Measurements from ENCODE around the gene WDR88. TPM values are rescaled to one million over a fixed set of nuclear protein-coding genes. Genes with fewer than 3 reads are reported as not detected.
A peak's percentile ranks its signal among the peaks of the same experiment; 100 is the strongest.

Gene WDR88
- total RNA-seq (0.09 TPM), polyA plus RNA-seq (ENCODE audit: insufficient read depth in 1 of 8, insufficient read length in 8 of 8, low replicate concordance in 1 of 8) (1 to 10 TPM in 1 of 8 donors, under 1 TPM in 7; 0.44 to 1.3 (median 0.50) TPM)
- long read RNA-seq, donor 1 = 0 reads
- long read RNA-seq, donor 2 = 0 reads
- long read RNA-seq, donor 3 = 0 reads
- long read RNA-seq, donor 4 = 0 reads
- long read RNA-seq, donor 5 = 0 reads
- long read RNA-seq, donor 6 = 0 reads
- long read RNA-seq, donor 7 = 0 reads
- long read RNA-seq, donor 8 = 0 reads
- long read RNA-seq, donor 9 = 0 reads
- long read RNA-seq, donor 10 = 0 reads
- long read RNA-seq, donor 11 = 0 reads

GRCh38 chr19:33132021-33132420 lies at the start of gene WDR88:
TSS of gene WDR88 (plus strand) at chr19:33132114. CDS start at chr19:33132170, 56 bp downstream.
- Histone ChIP-seq H3K9me3 (replicated peaks; ENCODE audit: control insufficient read depth, low read depth, low read length) (no peaks in the 10 kb centered on the region), H3K4me1 (ENCODE audit: control insufficient read depth, insufficient read depth, low read length) (no peaks in the 10 kb centered on the region), H3K36me3 (ENCODE audit: control insufficient read depth, insufficient read depth, low read length) (peaks cover 24% of the 10 kb centered on the region), H3K27ac (ENCODE audit: low read length) (no peak within 1 kb of the TSS), H3K4me3 (ENCODE audit: low read length) (no peak within 1 kb of the TSS), H3K27me3 (ENCODE audit: control insufficient read depth, insufficient read depth, low read length) (peaks cover 14% of the 10 kb centered on the region)
- DNase-seq = no peak
- WGBS (ENCODE audit: insufficient coverage) = 68% methylated on average over 43 of the region's 43 CpGs

DNA sequence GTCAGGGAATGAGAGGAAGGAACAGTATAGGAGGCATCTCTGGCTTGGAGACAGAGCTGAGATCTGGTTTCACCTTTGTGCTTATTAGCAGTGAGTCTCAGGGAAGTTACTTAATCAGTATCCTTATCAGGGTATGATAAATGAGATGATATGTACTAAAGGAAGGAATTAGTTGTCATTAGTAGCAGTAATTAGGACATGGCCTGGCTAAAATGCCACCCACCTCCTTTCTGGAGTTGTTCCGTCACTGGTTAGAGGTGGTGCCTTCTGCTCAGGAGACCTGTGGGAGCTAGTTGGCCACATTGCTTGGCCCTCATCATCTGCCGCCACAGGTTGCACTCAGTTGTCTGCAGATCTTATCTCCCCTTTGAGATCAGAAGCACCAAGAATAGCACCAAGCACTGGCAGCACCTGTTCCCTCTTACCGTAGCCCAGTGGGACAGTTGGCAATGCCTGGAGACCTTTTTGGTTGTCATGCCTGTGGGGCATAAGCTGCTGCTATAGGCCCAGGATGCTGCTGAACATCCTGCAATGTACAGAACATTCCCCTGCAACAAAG lies 46.3 kb upstream of the WDR88 start:
- H3K9me3 ChIP-seq (replicated peaks; ENCODE audit: control insufficient read depth, low read depth, low read length) = no peaks in the 10 kb centered on the region
- H3K27ac ChIP-seq (ENCODE audit: low read length) = no peak overlapping the region
- DNase-seq = no peak
- H3K4me1 ChIP-seq (ENCODE audit: control insufficient read depth, insufficient read depth, low read length) = peaks cover 11% of the 10 kb centered on the region
- H3K4me3 ChIP-seq (ENCODE audit: low read length) = no peak overlapping the region
- H3K36me3 ChIP-seq (ENCODE audit: control insufficient read depth, insufficient read depth, low read length) = peaks cover 12% of the 10 kb centered on the region
- no peaks in the 10 kb centered on the region for H3K27me3 ChIP-seq (ENCODE audit: control insufficient read depth, insufficient read depth, low read length)
- 74% methylated on average over 2 of the region's 3 CpGs for WGBS (ENCODE audit: insufficient coverage)

GRCh38 chr19:33086955-33087354 lies 45.0 kb upstream of the WDR88 start:
- Histone ChIP-seq H3K4me1 (ENCODE audit: control insufficient read depth, insufficient read depth, low read length) (peaks cover 5% of the 10 kb centered on the region), H3K27ac (ENCODE audit: low read length) (no peak overlapping the region), H3K36me3 (ENCODE audit: control insufficient read depth, insufficient read depth, low read length) (peaks cover 19% of the 10 kb centered on the region), H3K27me3 (ENCODE audit: control insufficient read depth, insufficient read depth, low read length) (no peaks in the 10 kb centered on the region), H3K4me3 (ENCODE audit: low read length) (no peak overlapping the region), H3K9me3 (replicated peaks; ENCODE audit: control insufficient read depth, low read depth, low read length) (no peaks in the 10 kb centered on the region)
- no CpG with 5 or more reads among the region's 1 CpG for WGBS (ENCODE audit: insufficient coverage)
- DNase-seq = no peak

DNA sequence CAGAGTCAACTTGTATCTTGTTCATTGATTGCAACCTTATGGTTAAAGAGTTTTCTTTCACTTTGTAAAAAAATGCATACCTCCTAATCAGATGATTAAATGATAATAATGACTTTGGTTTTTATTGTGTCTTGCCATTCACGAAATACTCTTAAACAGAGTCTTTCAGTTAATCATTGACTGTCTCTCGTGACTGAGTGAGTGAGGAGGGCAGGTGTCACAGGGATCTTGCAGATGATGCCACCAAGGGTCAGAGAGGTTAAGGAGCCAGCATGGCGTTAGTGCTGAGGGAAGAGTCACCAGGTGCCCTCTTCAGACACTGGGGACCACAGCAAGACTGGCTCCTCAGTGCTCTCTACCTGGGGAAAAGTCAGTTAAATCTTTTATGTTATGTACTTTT lies 42.9 kb upstream of the WDR88 start:
- no peak for DNase-seq
- Histone ChIP-seq H3K36me3 (ENCODE audit: control insufficient read depth, insufficient read depth, low read length) (peaks cover 34% of the 10 kb centered on the region), H3K27ac (ENCODE audit: low read length) (no peak overlapping the region), H3K4me1 (ENCODE audit: control insufficient read depth, insufficient read depth, low read length) (peaks cover 2% of the 10 kb centered on the region), H3K27me3 (ENCODE audit: control insufficient read depth, insufficient read depth, low read length) (no peaks in the 10 kb centered on the region), H3K9me3 (replicated peaks; ENCODE audit: control insufficient read depth, low read depth, low read length) (no peaks in the 10 kb centered on the region), H3K4me3 (ENCODE audit: low read length) (no peak overlapping the region)
- WGBS (ENCODE audit: insufficient coverage) = 87% methylated on average over 2 of the region's 3 CpGs

- Histone ChIP-seq H3K36me3 (ENCODE audit: control insufficient read depth, insufficient read depth, low read length) (peaks cover 41% of the 10 kb centered on the region), H3K4me3 (ENCODE audit: low read length) (no peak overlapping the region), H3K9me3 (replicated peaks; ENCODE audit: control insufficient read depth, low read depth, low read length) (no peaks in the 10 kb centered on the region), H3K4me1 (ENCODE audit: control insufficient read depth, insufficient read depth, low read length) (peaks cover 2% of the 10 kb centered on the region), H3K27ac (ENCODE audit: low read length) (no peak overlapping the region), H3K27me3 (ENCODE audit: control insufficient read depth, insufficient read depth, low read length) (no peaks in the 10 kb centered on the region)
- WGBS (ENCODE audit: insufficient coverage) = no CpG with 5 or more reads among the region's 3 CpGs
- DNase-seq = no peak
Observed at GRCh38 chr19:33090179-33090578, 41.7 kb upstream of the WDR88 start.

GRCh38 chr19:33093420-33094210 lies 38.3 kb upstream of the WDR88 start:
- H3K36me3 ChIP-seq (ENCODE audit: control insufficient read depth, insufficient read depth, low read length) = peaks cover 60% of the 10 kb centered on the region
- no peak for DNase-seq
- H3K27ac ChIP-seq (ENCODE audit: low read length) = no peak overlapping the region
- H3K4me1 ChIP-seq (ENCODE audit: control insufficient read depth, insufficient read depth, low read length) = no peaks in the 10 kb centered on the region
- 95% methylated on average over 5 of the region's 11 CpGs for WGBS (ENCODE audit: insufficient coverage)
- H3K4me3 ChIP-seq (ENCODE audit: low read length) = no peak overlapping the region
- no peaks in the 10 kb centered on the region for H3K27me3 ChIP-seq (ENCODE audit: control insufficient read depth, insufficient read depth, low read length)
- H3K9me3 ChIP-seq (replicated peaks; ENCODE audit: control insufficient read depth, low read depth, low read length) = no peaks in the 10 kb centered on the region

GRCh38 chr19:33094436-33095067 lies 37.4 kb upstream of the WDR88 start:
- no peak overlapping the region for H3K4me3 ChIP-seq (ENCODE audit: low read length)
- DNase-seq = no peak
- peaks cover 62% of the 10 kb centered on the region for H3K36me3 ChIP-seq (ENCODE audit: control insufficient read depth, insufficient read depth, low read length)
- no peaks in the 10 kb centered on the region for H3K27me3 ChIP-seq (ENCODE audit: control insufficient read depth, insufficient read depth, low read length)
- WGBS (ENCODE audit: insufficient coverage) = 87% methylated on average over 3 of the region's 6 CpGs
- H3K9me3 ChIP-seq (replicated peaks; ENCODE audit: control insufficient read depth, low read depth, low read length) = no peaks in the 10 kb centered on the region
- H3K27ac ChIP-seq (ENCODE audit: low read length) = no peak overlapping the region
- H3K4me1 ChIP-seq (ENCODE audit: control insufficient read depth, insufficient read depth, low read length) = no peaks in the 10 kb centered on the region

DNA sequence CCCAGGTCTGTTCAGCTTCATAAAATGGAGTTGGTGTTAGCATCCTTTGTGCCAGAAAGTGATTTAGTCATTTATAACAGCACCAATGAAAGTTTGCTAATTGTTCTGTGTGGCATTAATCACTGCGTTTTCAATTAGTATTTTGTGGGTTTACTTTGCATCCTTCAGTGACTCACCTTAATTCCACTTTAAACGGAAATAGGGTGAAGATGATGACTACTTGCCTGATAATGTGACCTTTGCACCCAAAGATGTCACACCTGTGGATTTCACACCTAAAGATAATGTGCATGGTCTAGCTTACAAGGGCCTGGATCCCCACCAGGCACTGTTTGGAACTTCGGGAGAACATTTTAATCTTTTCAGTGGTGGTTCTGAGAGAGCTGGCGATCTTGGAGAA lies 35.9 kb upstream of the WDR88 start:
- peaks cover 58% of the 10 kb centered on the region for H3K36me3 ChIP-seq (ENCODE audit: control insufficient read depth, insufficient read depth, low read length)
- H3K4me3 ChIP-seq (ENCODE audit: low read length) = no peak overlapping the region
- DNase-seq = no peak
- H3K4me1 ChIP-seq (ENCODE audit: control insufficient read depth, insufficient read depth, low read length) = no peaks in the 10 kb centered on the region
- H3K27ac ChIP-seq (ENCODE audit: low read length) = no peak overlapping the region
- H3K9me3 ChIP-seq (replicated peaks; ENCODE audit: control insufficient read depth, low read depth, low read length) = no peaks in the 10 kb centered on the region
- WGBS (ENCODE audit: insufficient coverage) = no CpG with 5 or more reads among the region's 4 CpGs
- no peaks in the 10 kb centered on the region for H3K27me3 ChIP-seq (ENCODE audit: control insufficient read depth, insufficient read depth, low read length)

GRCh38 chr19:33098055-33098534 lies 33.8 kb upstream of the WDR88 start:
- Histone ChIP-seq H3K27ac (ENCODE audit: low read length) (no peak overlapping the region), H3K9me3 (replicated peaks; ENCODE audit: control insufficient read depth, low read depth, low read length) (no peaks in the 10 kb centered on the region), H3K4me1 (ENCODE audit: control insufficient read depth, insufficient read depth, low read length) (no peaks in the 10 kb centered on the region), H3K36me3 (ENCODE audit: control insufficient read depth, insufficient read depth, low read length) (peaks cover 62% of the 10 kb centered on the region), H3K4me3 (ENCODE audit: low read length) (no peak overlapping the region), H3K27me3 (ENCODE audit: control insufficient read depth, insufficient read depth, low read length) (no peaks in the 10 kb centered on the region)
- DNase-seq = peak; percentile 7
- 67% methylated on average over 2 of the region's 4 CpGs for WGBS (ENCODE audit: insufficient coverage)
